DOHH2 (cell line): ENCODE data around the gene MTCH1.
"Not testable (repeated sequence)": the region's sequence is repeated elsewhere in the genome, so short reads cannot be mapped to it uniquely, and the experiment has no call there.

Experiments
- H3F3A ChIP-seq: fragments of 200-600 bp; sonication (generic), shearing (Covaris generic); 2 replicates; pipeline ENCODE4 v1.6.0; 2016; ENCODE audit warnings: antibody characterized with exemption, mild to moderate bottlenecking; ENCODE audit not compliant: control insufficient read depth, insufficient read depth
- H3K27ac ChIP-seq: fragments of 200-600 bp; sonication (generic); 2 replicates; pipeline ENCODE4 v1.5.1; 2014; ENCODE audit warnings: low read depth, mild to moderate bottlenecking, low read length, moderate library complexity
- H3K27me3 ChIP-seq: fragments of 200-600 bp; sonication (generic); 2 replicates; pipeline ENCODE4 v1.6.1; 2014; ENCODE audit warnings: mild to moderate bottlenecking, low read length, mixed read lengths; ENCODE audit not compliant: control insufficient read depth
- H3K36me3 ChIP-seq: fragments of 200-600 bp; sonication (generic); 2 replicates; pipeline ENCODE4 v1.6.1; 2014; ENCODE audit warnings: mild to moderate bottlenecking, low read length, moderate library complexity, mixed read lengths; ENCODE audit not compliant: control insufficient read depth
- H3K4me1 ChIP-seq: fragments of 200-600 bp; sonication (generic); 2 replicates; pipeline ENCODE4 v1.6.1; 2014; ENCODE audit warnings: mild to moderate bottlenecking, low read length, mixed read lengths; ENCODE audit not compliant: control insufficient read depth
- H3K4me2 ChIP-seq: fragments of 200-600 bp; sonication (generic); 2 replicates; pipeline ENCODE4 v1.6.0; 2014; ENCODE audit warnings: mild to moderate bottlenecking, low read length, moderate library complexity
- H3K4me3 ChIP-seq: fragments of 200-600 bp; sonication (generic); 2 replicates; pipeline ENCODE4 v1.5.1; 2014; ENCODE audit warnings: mild to moderate bottlenecking, low read length, mixed read lengths
- H3K79me2 ChIP-seq: fragments of 200-600 bp; sonication (generic); 2 replicates; pipeline ENCODE4 v1.6.1; 2014; ENCODE audit warnings: mild to moderate bottlenecking, low read length, mixed read lengths; ENCODE audit not compliant: control insufficient read depth
- H3K9me2 ChIP-seq: fragments of 200-600 bp; sonication (generic); replicated peaks from 2 replicates; pipeline ENCODE4 v1.6.1; 2014; ENCODE audit warnings: mild to moderate bottlenecking, low read length, mixed read lengths; ENCODE audit not compliant: control insufficient read depth
- H3K9me3 ChIP-seq: fragments of 200-600 bp; sonication (generic); 2 replicates; pipeline ENCODE4 v1.6.1; 2014; ENCODE audit warnings: antibody characterized with exemption, low read length, mixed read lengths; ENCODE audit not compliant: control insufficient read depth, insufficient read depth
- H4K20me1 ChIP-seq: fragments of 200-600 bp; sonication (generic); 2 replicates; pipeline ENCODE4 v1.6.0; 2014; ENCODE audit warnings: low read depth, mild to moderate bottlenecking, antibody characterized with exemption, low read length, moderate library complexity; ENCODE audit not compliant: control insufficient read depth, insufficient read depth
- CTCF ChIP-seq: fragments of 200-600 bp; sonication (generic); IDR thresholded peaks from one replicate; pipeline ENCODE4 v1.5.1; 2014; ENCODE audit warnings: antibody characterized with exemption, mild to moderate bottlenecking, low read depth, low read length; ENCODE audit not compliant: poor library complexity, severe bottlenecking
- EZH2phosphoT487 ChIP-seq: fragments of 200-600 bp; sonication (generic); IDR thresholded peaks from 2 replicates; pipeline ENCODE4 v1.6.1; 2017; ENCODE audit warnings: borderline replicate concordance, mild to moderate bottlenecking, antibody characterized with exemption, low read length, moderate library complexity, mixed read lengths

The MTCH1 gene

GRCh38 chr6:36944650-36945049 lies 41.3 kb downstream of the MTCH1 start:
- no peaks in the 10 kb centered on the region for H3K79me2 ChIP-seq
- no peak overlapping the region for H3K27ac ChIP-seq
- H3K9me2 ChIP-seq: no peaks in the 10 kb centered on the region
- H3K4me1 ChIP-seq: peaks cover 6% of the 10 kb centered on the region
- no peaks in the 10 kb centered on the region for H3F3A ChIP-seq
- H3K4me3 ChIP-seq: no peak overlapping the region
- H3K36me3 ChIP-seq: no peaks in the 10 kb centered on the region
- no peak for TF ChIP-seq CTCF
- no peak for TF ChIP-seq EZH2phosphoT487
- H3K9me3 ChIP-seq: no peaks in the 10 kb centered on the region
- no peak overlapping the region for H3K4me2 ChIP-seq
- H3K27me3 ChIP-seq: no peaks in the 10 kb centered on the region; the same call in 1 of the 2 replicates
- no peaks in the 10 kb centered on the region for H4K20me1 ChIP-seq

GRCh38 chr6:36942329-36942728 lies 43.7 kb downstream of the MTCH1 start:
- H3K9me2 ChIP-seq, H3F3A ChIP-seq, H3K79me2 ChIP-seq, H3K36me3 ChIP-seq, H3K27me3 ChIP-seq, H3K27ac ChIP-seq, H3K4me1 ChIP-seq, H3K4me2 ChIP-seq, H4K20me1 ChIP-seq, H3K4me3 ChIP-seq, H3K9me3 ChIP-seq: not testable (repeated sequence)

GRCh38 chr6:36941561-36941960 lies 44.4 kb downstream of the MTCH1 start:
- not testable (repeated sequence) for H3K4me1 ChIP-seq, H3K27ac ChIP-seq, H3K79me2 ChIP-seq, H3K9me3 ChIP-seq, H3F3A ChIP-seq, H3K4me3 ChIP-seq, H4K20me1 ChIP-seq, H3K9me2 ChIP-seq, H3K4me2 ChIP-seq, H3K27me3 ChIP-seq, H3K36me3 ChIP-seq

DNA sequence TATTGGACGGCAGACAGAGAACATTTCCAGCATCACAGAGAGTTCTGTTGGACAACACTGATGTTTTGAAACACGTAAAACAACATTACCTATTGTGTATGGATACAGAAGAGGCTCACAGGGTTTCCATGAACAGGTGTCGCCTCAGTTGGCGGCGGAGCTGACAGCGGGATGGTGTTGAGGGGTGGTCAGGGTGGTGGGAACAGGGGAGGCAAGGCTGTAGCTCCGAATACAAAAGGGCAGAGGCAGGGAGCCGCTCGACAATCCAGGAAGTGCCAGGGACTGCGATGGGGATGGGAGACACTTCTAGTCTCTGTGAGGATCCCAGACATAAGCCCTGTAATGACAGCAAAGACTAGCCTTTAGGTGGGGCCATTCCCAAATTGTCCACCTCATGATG lies 46.0 kb downstream of the MTCH1 start:
- Histone ChIP-seq H3K36me3 (no peaks in the 10 kb centered on the region), H3K79me2 (no peaks in the 10 kb centered on the region)

DNA sequence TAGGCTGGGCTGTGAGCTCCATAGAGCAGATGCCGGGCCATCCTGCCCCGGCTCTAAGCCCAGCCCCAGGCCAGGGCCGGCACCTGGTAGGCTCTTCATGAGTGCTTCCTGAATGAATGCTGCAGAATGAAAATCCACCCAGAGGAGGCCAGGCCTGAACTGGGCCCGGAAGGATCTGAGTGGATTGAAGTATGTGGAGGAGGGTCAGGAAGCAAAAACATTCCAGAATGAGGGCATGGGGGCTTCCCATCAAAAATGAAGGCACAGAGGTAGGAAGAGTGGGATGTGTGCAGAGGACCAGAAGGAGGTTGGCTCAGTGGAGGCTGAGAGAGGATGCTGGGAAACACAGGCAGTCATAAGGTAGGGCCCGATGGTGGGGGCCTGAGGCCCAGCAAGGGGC lies 47.0 kb downstream of the MTCH1 start:
- not testable (repeated sequence) for H3K4me1 ChIP-seq

More for the DNA sequence above, 46.0 kb downstream of the MTCH1 start:
- H3F3A ChIP-seq: no peaks in the 10 kb centered on the region
- H4K20me1 ChIP-seq: no peaks in the 10 kb centered on the region
- TF ChIP-seq EZH2phosphoT487 (no peak), CTCF (no peak)
- H3K4me3 ChIP-seq: no peak overlapping the region
- H3K4me2 ChIP-seq: no peak overlapping the region
- H3K27me3 ChIP-seq: peaks cover 6% of the 10 kb centered on the region
- H3K9me3 ChIP-seq: no peaks in the 10 kb centered on the region
- H3K27ac ChIP-seq: no peak overlapping the region
- no peaks in the 10 kb centered on the region for H3K4me1 ChIP-seq
- no peaks in the 10 kb centered on the region for H3K9me2 ChIP-seq

More for the DNA sequence above, 47.0 kb downstream of the MTCH1 start:
- not testable (repeated sequence) for H3K4me3 ChIP-seq, H3F3A ChIP-seq, H4K20me1 ChIP-seq, H3K27ac ChIP-seq, H3K9me2 ChIP-seq, H3K9me3 ChIP-seq, H3K27me3 ChIP-seq, H3K79me2 ChIP-seq, H3K36me3 ChIP-seq, H3K4me2 ChIP-seq
